ENCODE results near the gene CCDC148.

DNA sequence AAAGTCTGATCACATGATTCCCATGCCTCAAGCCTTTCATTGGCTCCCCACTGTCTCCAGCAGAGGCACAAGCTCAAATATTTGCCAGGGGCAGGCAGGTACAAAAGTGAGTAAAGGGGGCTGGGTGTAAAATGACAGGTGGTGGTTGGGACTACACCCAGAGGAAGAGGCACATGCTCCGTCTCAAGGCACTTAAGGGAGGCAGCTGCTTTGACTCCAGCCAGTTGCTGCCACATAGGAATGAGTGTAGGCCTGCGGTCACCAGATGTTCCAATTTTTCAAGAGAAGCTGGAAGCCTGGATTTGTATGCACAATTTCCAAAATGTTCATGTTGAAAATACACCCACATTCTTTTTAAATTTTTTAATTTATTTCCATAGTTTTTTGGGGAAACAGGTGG is 190.4 kb downstream of the CCDC148 start:
- TF ChIP-seq, protein P1, sequence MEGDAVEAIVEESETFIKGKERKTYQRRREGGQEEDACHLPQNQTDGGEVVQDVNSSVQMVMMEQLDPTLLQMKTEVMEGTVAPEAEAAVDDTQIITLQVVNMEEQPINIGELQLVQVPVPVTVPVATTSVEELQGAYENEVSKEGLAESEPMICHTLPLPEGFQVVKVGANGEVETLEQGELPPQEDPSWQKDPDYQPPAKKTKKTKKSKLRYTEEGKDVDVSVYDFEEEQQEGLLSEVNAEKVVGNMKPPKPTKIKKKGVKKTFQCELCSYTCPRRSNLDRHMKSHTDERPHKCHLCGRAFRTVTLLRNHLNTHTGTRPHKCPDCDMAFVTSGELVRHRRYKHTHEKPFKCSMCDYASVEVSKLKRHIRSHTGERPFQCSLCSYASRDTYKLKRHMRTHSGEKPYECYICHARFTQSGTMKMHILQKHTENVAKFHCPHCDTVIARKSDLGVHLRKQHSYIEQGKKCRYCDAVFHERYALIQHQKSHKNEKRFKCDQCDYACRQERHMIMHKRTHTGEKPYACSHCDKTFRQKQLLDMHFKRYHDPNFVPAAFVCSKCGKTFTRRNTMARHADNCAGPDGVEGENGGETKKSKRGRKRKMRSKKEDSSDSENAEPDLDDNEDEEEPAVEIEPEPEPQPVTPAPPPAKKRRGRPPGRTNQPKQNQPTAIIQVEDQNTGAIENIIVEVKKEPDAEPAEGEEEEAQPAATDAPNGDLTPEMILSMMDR (conservative IDR thresholded peaks at IDR 0.05; ENCODE audit: low read depth, low read length) = no peak
- no peak for TF ChIP-seq EZH2 (IDR thresholded peaks at IDR 0.05; ENCODE audit: low read length, unreplicated experiment)
- no peak for TF ChIP-seq EZH2phosphoT487 (IDR thresholded peaks at IDR 0.05; ENCODE audit: borderline replicate concordance, low read length)

Measured in PC-3 (cell line).